MCF 10A (cell line): ENCODE data around the gene SPCS1. TPM values are rescaled to one million over a fixed set of nuclear protein-coding genes. Genes with fewer than 3 reads are reported as not detected.
"Not testable (repeated sequence)": the region's sequence is repeated elsewhere in the genome, so short reads cannot be mapped to it uniquely, and the experiment has no call there.

Experiments
- BruUV-seq: library from RNA; stranded (reverse); fragments of 400-500 nt; replicated peaks from 2 replicates; lab custom pipeline; 2021; lab: Mats Ljungman, UMichigan
- CTCF ChIA-PET: fragments of 300-600 bp; sonication (Branson Sonifier 250); formaldehyde crosslinking; extraction: SDS; loops from one replicate; lab custom pipeline; 2021; ENCODE audit warnings: antibody characterized with exemption, inconsistent platforms; lab: Yijun Ruan, JAX
- POLR2A ChIA-PET: fragments of 300-600, 350-650 bp; sonication (Branson Sonifier 250); formaldehyde crosslinking; extraction: SDS; loops from one replicate; lab custom pipeline; 2020; ENCODE audit warnings: antibody characterized with exemption, inconsistent platforms; lab: Yijun Ruan, JAX
- DNase-seq: peaks from one replicate; pipeline ENCODE4 v3.0.0-alpha.2; 2018; ENCODE audit not compliant: unreplicated experiment
- H3K27ac Mint-ChIP-seq: one replicate; pipeline ENCODE4 v1.8.0; 2022; ENCODE audit warnings: mild to moderate bottlenecking, low read depth, mixed read lengths; ENCODE audit not compliant: unreplicated experiment
- H3K27me3 Mint-ChIP-seq: one replicate; pipeline ENCODE4 v1.8.0; 2022; ENCODE audit warnings: mixed read lengths; ENCODE audit not compliant: insufficient read depth, unreplicated experiment
- H3K36me3 Mint-ChIP-seq: one replicate; pipeline ENCODE4 v1.8.0; 2022; ENCODE audit warnings: mild to moderate bottlenecking, moderate library complexity, mixed read lengths; ENCODE audit not compliant: insufficient read depth, unreplicated experiment
- H3K4me1 Mint-ChIP-seq: one replicate; pipeline ENCODE4 v1.8.0; 2022; ENCODE audit warnings: mixed read lengths; ENCODE audit not compliant: insufficient read depth, unreplicated experiment
- H3K4me3 Mint-ChIP-seq: one replicate; pipeline ENCODE4 v1.8.0; 2022; ENCODE audit warnings: mild to moderate bottlenecking, moderate library complexity, mixed read lengths; ENCODE audit not compliant: unreplicated experiment
- H3K9me3 Mint-ChIP-seq: one replicate; pipeline ENCODE4 v1.8.0; 2022; ENCODE audit warnings: mixed read lengths; ENCODE audit not compliant: unreplicated experiment
- intact Hi-C: fragments of 100-400 bp; cut with micrococcal nuclease; formaldehyde crosslinking; loops from 2 replicates; pipeline ENCODE4 v1.14.1; 2022
- total RNA-seq: library from RNA; stranded (reverse); gene quantifications from 2 replicates; pipeline ENCODE4 v1.2.3, GENCODE V29; 2022
- TF ChIP-seq, protein P1 (sequence below): fragments of 200-600 bp; IDR thresholded peaks from one replicate; pipeline ENCODE4 v1.8.0; 2022; ENCODE audit warnings: antibody characterized with exemption, mild to moderate bottlenecking; ENCODE audit not compliant: unreplicated experiment

The SPCS1 gene
- total RNA-seq, 1 experiment from 2014 or later: 135 TPM

DNA sequence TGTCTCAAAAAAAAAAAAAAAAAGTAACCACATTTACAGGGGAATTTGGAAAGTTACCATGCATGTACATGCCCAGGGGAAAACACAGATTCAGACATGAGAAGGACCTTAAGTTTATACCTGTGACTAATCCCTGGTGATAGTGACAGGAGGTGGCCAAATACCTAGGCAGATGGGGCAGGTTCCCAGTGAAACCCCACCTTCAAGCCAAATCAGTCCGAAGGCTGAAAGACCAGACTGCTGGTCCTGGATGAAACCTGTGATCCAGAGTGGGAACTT, 15.8 kb downstream of the SPCS1 start:
- no peak overlapping the region for H3K4me3 Mint-ChIP-seq
- no peak for DNase-seq
- peaks cover 14% of the 10 kb centered on the region for H3K4me1 Mint-ChIP-seq
- TF ChIP-seq, protein P1, sequence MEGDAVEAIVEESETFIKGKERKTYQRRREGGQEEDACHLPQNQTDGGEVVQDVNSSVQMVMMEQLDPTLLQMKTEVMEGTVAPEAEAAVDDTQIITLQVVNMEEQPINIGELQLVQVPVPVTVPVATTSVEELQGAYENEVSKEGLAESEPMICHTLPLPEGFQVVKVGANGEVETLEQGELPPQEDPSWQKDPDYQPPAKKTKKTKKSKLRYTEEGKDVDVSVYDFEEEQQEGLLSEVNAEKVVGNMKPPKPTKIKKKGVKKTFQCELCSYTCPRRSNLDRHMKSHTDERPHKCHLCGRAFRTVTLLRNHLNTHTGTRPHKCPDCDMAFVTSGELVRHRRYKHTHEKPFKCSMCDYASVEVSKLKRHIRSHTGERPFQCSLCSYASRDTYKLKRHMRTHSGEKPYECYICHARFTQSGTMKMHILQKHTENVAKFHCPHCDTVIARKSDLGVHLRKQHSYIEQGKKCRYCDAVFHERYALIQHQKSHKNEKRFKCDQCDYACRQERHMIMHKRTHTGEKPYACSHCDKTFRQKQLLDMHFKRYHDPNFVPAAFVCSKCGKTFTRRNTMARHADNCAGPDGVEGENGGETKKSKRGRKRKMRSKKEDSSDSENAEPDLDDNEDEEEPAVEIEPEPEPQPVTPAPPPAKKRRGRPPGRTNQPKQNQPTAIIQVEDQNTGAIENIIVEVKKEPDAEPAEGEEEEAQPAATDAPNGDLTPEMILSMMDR: no peak
- H3K27ac Mint-ChIP-seq: no peak overlapping the region
- POLR2A ChIA-PET: no interaction called here
- intact Hi-C loops: no loop called here
- no peaks in the 10 kb centered on the region for H3K9me3 Mint-ChIP-seq
- H3K36me3 Mint-ChIP-seq: peaks cover 16% of the 10 kb centered on the region
- CTCF ChIA-PET: no interaction called here
- H3K27me3 Mint-ChIP-seq: no peaks in the 10 kb centered on the region
- BruUV-seq: no TSS peak

DNA sequence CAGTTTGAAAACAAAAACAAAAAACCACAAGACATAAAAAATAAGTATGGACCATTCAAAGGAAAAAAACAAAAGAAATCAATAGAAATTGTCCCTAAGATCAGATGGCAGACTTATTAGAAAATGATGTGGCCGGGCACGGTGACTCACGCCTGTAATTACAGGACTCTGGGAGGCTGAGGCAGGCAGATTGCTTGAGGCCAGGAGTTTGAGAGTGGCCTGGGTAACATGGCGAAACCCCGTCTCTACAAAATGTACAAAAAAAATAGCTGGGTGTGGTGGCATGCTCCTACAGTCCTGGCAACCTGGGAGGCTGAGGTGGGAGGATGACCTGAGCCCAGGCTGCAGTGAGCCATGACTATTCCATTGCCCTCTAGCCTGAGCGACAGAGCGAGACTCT, 16.6 kb downstream of the SPCS1 start:
- Mint-ChIP-seq H3K4me1 (peaks cover 14% of the 10 kb centered on the region), H3K4me3 (no peak overlapping the region), H3K9me3 (no peaks in the 10 kb centered on the region), H3K27ac (no peak overlapping the region), H3K36me3 (peaks cover 19% of the 10 kb centered on the region), H3K27me3 (no peaks in the 10 kb centered on the region)
- no TSS peak for BruUV-seq
- ChIA-PET CTCF (interaction anchor here (0.6 kb wide), 2 partner anchors 130 to 215 kb away, joined by 3 to 5 read pairs; no protein-coding TSS in a partner anchor), POLR2A (interaction anchor here (0.7 to 1.4 kb wide), 3 partner anchors 11 to 49 kb away, joined by 3 to 6 read pairs (median 4); partner anchors contain the start of gene NEK4)
- TF ChIP-seq, protein P1: no peak
- peak; percentile 29 for DNase-seq
- intact Hi-C loops: no loop called here

DNA sequence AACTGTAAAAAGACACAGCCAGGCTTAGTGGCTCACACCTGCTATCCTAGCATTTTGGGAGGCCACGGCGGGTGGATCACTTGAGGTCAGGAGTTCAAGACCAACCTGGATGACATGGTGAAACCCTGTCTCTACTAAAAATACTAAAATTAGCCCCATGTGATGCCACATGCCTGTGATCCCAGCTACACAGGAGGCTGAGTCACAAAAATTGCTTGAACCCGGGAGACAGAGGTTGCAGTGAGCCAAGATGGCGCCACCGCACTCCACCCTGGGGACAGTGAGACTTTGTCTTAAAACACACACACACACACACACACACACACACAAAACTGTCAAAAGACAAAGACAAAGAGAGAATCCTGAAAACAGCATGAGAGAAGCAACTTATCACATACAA, 18.0 kb downstream of the SPCS1 start:
- peaks cover 14% of the 10 kb centered on the region for H3K4me1 Mint-ChIP-seq
- no peaks in the 10 kb centered on the region for H3K9me3 Mint-ChIP-seq
- H3K27ac Mint-ChIP-seq: no peak overlapping the region
- H3K36me3 Mint-ChIP-seq: peaks cover 20% of the 10 kb centered on the region
- no peaks in the 10 kb centered on the region for H3K27me3 Mint-ChIP-seq
- ChIA-PET POLR2A (interaction anchor here (1.4 kb wide), 1 partner anchor 20 kb away, joined by 4 read pairs; no protein-coding TSS in a partner anchor), CTCF (no interaction called here)
- BruUV-seq: no TSS peak
- no peak overlapping the region for H3K4me3 Mint-ChIP-seq
- TF ChIP-seq, protein P1: no peak
- intact Hi-C loops: no loop called here
- DNase-seq: no peak

DNA sequence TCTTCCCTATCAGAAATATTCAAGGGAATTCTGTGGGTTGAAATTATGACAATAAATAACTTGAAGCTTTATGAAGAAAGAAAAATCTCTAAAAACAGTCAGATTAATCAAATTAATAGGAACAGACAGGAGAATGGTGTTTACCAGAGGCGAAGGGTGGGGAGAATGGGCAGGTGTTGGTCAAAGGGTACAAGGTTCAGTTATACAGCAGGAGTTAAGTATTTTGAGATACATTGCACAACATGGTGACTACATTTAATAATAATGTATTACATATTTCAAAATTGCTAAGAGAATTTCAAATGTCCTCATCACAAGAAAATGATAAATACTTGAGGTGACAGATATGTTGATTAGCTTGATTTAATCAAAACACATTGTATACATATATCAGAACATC, 18.6 kb downstream of the SPCS1 start:
- Mint-ChIP-seq H3K4me3 (no peak overlapping the region), H3K4me1 (peaks cover 14% of the 10 kb centered on the region), H3K27ac (no peak overlapping the region), H3K9me3 (no peaks in the 10 kb centered on the region), H3K27me3 (no peaks in the 10 kb centered on the region), H3K36me3 (peaks cover 26% of the 10 kb centered on the region)
- no TSS peak for BruUV-seq
- ChIA-PET CTCF (interaction anchor here (0.6 to 0.7 kb wide), 2 partner anchors 12 to 17 kb away, joined by 3 read pairs; no protein-coding TSS in a partner anchor), POLR2A (no interaction called here)
- no peak for DNase-seq
- intact Hi-C loops: no loop called here
- TF ChIP-seq, protein P1: no peak

DNA sequence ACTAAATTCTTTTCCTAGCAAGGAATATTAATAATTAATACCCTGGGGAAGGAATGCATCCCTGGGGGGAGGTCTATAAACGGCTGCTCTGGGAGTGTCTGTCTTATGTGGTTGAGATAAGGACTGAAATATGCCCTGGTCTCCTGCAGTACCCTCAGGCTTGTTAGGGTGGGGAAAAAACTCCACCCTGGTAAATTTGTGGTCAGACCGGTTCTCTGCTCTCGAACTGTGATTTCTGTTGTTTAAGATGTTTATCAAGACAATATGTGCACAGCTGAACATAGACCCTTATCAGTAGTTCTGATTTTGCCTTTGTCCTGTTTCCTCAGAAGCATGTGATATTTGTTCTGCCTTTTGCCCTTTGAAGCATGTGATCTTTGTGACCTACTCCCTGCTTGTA, 22.8 kb downstream of the SPCS1 start:
- BruUV-seq, H3K27me3 Mint-ChIP-seq, H3K27ac Mint-ChIP-seq, intact Hi-C loops, DNase-seq, H3K4me1 Mint-ChIP-seq, H3K4me3 Mint-ChIP-seq, H3K9me3 Mint-ChIP-seq: not testable (repeated sequence)
- peaks cover 52% of the 10 kb centered on the region for H3K36me3 Mint-ChIP-seq
- ChIA-PET CTCF (interaction anchor here (0.7 to 1.2 kb wide), 2 partner anchors 14 to 344 kb away, joined by 3 to 5 read pairs; no protein-coding TSS in a partner anchor), POLR2A (interaction anchor here (0.7 kb wide), 1 partner anchor 1793 kb away, joined by 3 read pairs; no protein-coding TSS in a partner anchor)
